Fibroblast of pulmonary artery (primary cell): ENCODE measurements around the gene NDRG4.
A peak's percentile ranks its signal among the peaks of the same experiment; 100 is the strongest.
"Not testable (repeated sequence)": the region's sequence is repeated elsewhere in the genome, so short reads cannot be mapped to it uniquely, and the experiment has no call there.

Experiments used
- DNase-seq: peaks from one replicate; pipeline ENCODE4 v3.0.0-alpha.2; 2010; ENCODE audit warnings: low read depth
- H3K4me3 ChIP-seq: replicated peaks from 2 replicates; pipeline ENCODE4 v1.5.1; 2011; ENCODE audit warnings: low read depth, mild to moderate bottlenecking, control low read depth, low read length, moderate library complexity
- CTCF ChIP-seq: IDR thresholded peaks from 2 replicates; pipeline ENCODE4 v1.5.1; 2011; ENCODE audit warnings: mild to moderate bottlenecking, control low read depth, low read length, inconsistent platforms; ENCODE audit errors: missing control alignments

NDRG4 gene

GRCh38 chr16:58485184-58485887 is 14.6 kb upstream of the NDRG4 start:
- no peak for DNase-seq
- TF ChIP-seq CTCF, result no peak
- H3K4me3 ChIP-seq, result no peak overlapping the region

- peak; percentile 72 for TF ChIP-seq CTCF
- no peak overlapping the region for H3K4me3 ChIP-seq
- peak; percentile 80 for DNase-seq
Measured at GRCh38 chr16:58487566-58488351, 12.2 kb upstream of the NDRG4 start.

- no peak overlapping the region for H3K4me3 ChIP-seq
- TF ChIP-seq CTCF, result no peak
- DNase-seq, result no peak
Measured at GRCh38 chr16:58488531-58488930, 11.4 kb upstream of the NDRG4 start.

GRCh38 chr16:58490065-58490464 is 9.9 kb upstream of the NDRG4 start:
- no peak overlapping the region for H3K4me3 ChIP-seq
- DNase-seq, result no peak
- TF ChIP-seq CTCF, result no peak

- H3K4me3 ChIP-seq, DNase-seq: not testable (repeated sequence)
Measured at GRCh38 chr16:58490539-58490938, 9.4 kb upstream of the NDRG4 start.

- DNase-seq, result no peak
- TF ChIP-seq CTCF, result no peak
- no peak overlapping the region for H3K4me3 ChIP-seq
Measured at GRCh38 chr16:58492066-58492465, 7.9 kb upstream of the NDRG4 start.

- TF ChIP-seq CTCF, result no peak
- DNase-seq, result no peak
- H3K4me3 ChIP-seq, result no peak overlapping the region
Measured at GRCh38 chr16:58492735-58493134, 7.2 kb upstream of the NDRG4 start.
